Keratinocyte (primary cell): Measurements from ENCODE around the gene CYFIP1. TPM values are rescaled to one million over a fixed set of nuclear protein-coding genes. Genes with fewer than 3 reads are reported as not detected.

Experiments
- DNase-seq: peaks from one replicate; pipeline ENCODE4 v3.0.0-alpha.2; 2011; ENCODE audit warnings: low read depth, missing footprints, low spot score
- FAIRE-seq: peaks from 2 replicates; lab custom pipeline; 2011; peaks lifted over from hg19 to GRCh38; lab: Jason Lieb, UNC
- H2AFZ ChIP-seq: 2 replicates; pipeline ENCODE4 v1.6.0; 2012; ENCODE audit warnings: low read length, control low read depth, inconsistent platforms; ENCODE audit not compliant: control insufficient read depth
- H3K27ac ChIP-seq: 2 replicates; pipeline ENCODE4 v1.5.1; 2011; ENCODE audit warnings: low read length; ENCODE audit not compliant: control insufficient read depth, insufficient read depth
- H3K27me3 ChIP-seq: 3 replicates; pipeline ENCODE4 v1.6.0; 2011; ENCODE audit warnings: low read length; ENCODE audit not compliant: control insufficient read depth, insufficient read depth; ENCODE audit errors: extremely low read depth
- H3K36me3 ChIP-seq, 2 experiments: 2 replicates in 1 of 2; 3 replicates in 1 of 2; pipeline ENCODE4 v1.5.1; 2011; ENCODE audit warnings: low read length in 2 of 2, mild to moderate bottlenecking in 1 of 2; ENCODE audit not compliant: control insufficient read depth in 2 of 2, insufficient read depth in 2 of 2; ENCODE audit errors: extremely low read depth in 1 of 2
- H3K4me1 ChIP-seq: 3 replicates; pipeline ENCODE4 v1.5.1; 2011; ENCODE audit warnings: low read length; ENCODE audit not compliant: control insufficient read depth, insufficient read depth; ENCODE audit errors: extremely low read depth
- H3K4me2 ChIP-seq: 3 replicates; pipeline ENCODE4 v1.6.0; 2011; ENCODE audit warnings: low read depth, low read length; ENCODE audit not compliant: control insufficient read depth, insufficient read depth; ENCODE audit errors: extremely low read depth
- H3K4me3 ChIP-seq, 3 experiments: fragments of 200-600 bp in 1 of 3; sonication (generic) in 1 of 3; 2 replicates in 2 of 3; 3 replicates in 1 of 3; pipeline ENCODE4 v1.5.1; 2011 to 2016; ENCODE audit warnings: low read length in 3 of 3, mild to moderate bottlenecking in 3 of 3, control low read depth in 2 of 3, inconsistent platforms in 1 of 3, low read depth in 1 of 3, mixed read lengths in 1 of 3, mixed run types in 1 of 3, moderate library complexity in 1 of 3; ENCODE audit not compliant: control insufficient read depth in 2 of 3, insufficient read depth in 2 of 3; ENCODE audit errors: extremely low read depth in 1 of 3
- H3K79me2 ChIP-seq: 2 replicates; pipeline ENCODE4 v1.6.0; 2012; ENCODE audit warnings: low read length; ENCODE audit not compliant: control insufficient read depth, insufficient read depth
- H3K9ac ChIP-seq: 3 replicates; pipeline ENCODE4 v1.6.0; 2011; ENCODE audit warnings: low read length; ENCODE audit not compliant: control insufficient read depth, insufficient read depth; ENCODE audit errors: extremely low read depth
- H3K9me1 ChIP-seq: 3 replicates; pipeline ENCODE4 v1.6.0; 2011; ENCODE audit warnings: low read length; ENCODE audit not compliant: control insufficient read depth, insufficient read depth; ENCODE audit errors: extremely low read depth
- H3K9me3 ChIP-seq: 2 replicates; pipeline ENCODE4 v1.5.1; 2012; ENCODE audit warnings: low read depth, low read length; ENCODE audit not compliant: control insufficient read depth
- H4K20me1 ChIP-seq: 3 replicates; pipeline ENCODE4 v1.6.0; 2011; ENCODE audit warnings: low read length; ENCODE audit not compliant: control insufficient read depth, insufficient read depth; ENCODE audit errors: extremely low read depth
- CTCF ChIP-seq, 3 experiments: IDR thresholded peaks in 1 of 3; conservative IDR thresholded peaks in 1 of 3; optimal IDR thresholded peaks in 1 of 3; 2 replicates in 2 of 3; 3 replicates in 1 of 3; pipeline versions ENCODE3 to v1.5.1; 2011; ENCODE audit warnings: low read length in 3 of 3, mild to moderate bottlenecking in 3 of 3, moderate library complexity in 2 of 3, control low read depth in 1 of 3, inconsistent platforms in 1 of 3; ENCODE audit not compliant: insufficient read depth in 2 of 3; ENCODE audit errors: extremely low read depth in 1 of 3
- EZH2 ChIP-seq: IDR thresholded peaks from one replicate; pipeline ENCODE4 v1.6.1; 2012; ENCODE audit warnings: inconsistent platforms, mild to moderate bottlenecking, low read length, moderate library complexity
- dilution Hi-C: fragments of 300-500 bp; cut with MboI; formaldehyde crosslinking; loops from one replicate; pipeline ENCODE4 v1.7.0; 2020; ENCODE audit warnings: low sequenced_read_pairs; ENCODE audit not compliant: extremely low pct_ligation_motif_present
- polyA plus RNA-seq, 5 experiments: library from polyadenylated mRNA; depleted of rRNA in 3 of 5; stranded (reverse) in 3 of 5; stranded (forward) in 1 of 5; unstranded in 1 of 5; fragments of >200 nt; gene quantifications; 1 replicate in 1 of 5; 2 replicates in 3 of 5; 3 replicates in 1 of 5; pipeline versions ENCODE4 v1.2.1 to v1.2.3, GENCODE V29; 2011 to 2012; ENCODE audit warnings: missing spikeins in 2 of 5, low read depth in 1 of 5, low replicate concordance in 1 of 5

The CYFIP1 gene
- polyA plus RNA-seq, 1 donor (not counting 4 experiments of a cell fraction or from before 2014, with no cell fraction given) = 72.3 TPM

DNA sequence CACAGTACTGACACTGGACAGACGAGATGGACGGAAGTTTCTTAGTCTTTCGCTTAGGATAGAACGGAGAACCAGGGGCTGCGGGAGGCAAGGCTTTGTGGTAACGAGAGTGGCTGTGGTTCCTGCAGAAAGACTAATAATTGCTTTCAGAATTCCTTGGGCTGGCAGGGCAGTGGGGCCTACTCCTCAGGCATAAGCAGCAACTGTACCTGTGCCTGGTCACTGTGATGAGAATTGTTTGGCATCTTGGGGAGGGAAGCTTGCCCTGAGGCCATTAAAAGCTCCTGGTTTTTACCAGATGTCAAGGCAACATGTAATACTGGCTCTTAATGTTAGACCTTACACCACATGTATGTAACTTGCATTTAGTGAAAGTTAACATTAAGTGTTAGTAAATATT, 134.1 kb downstream of the CYFIP1 start:
- Histone ChIP-seq H3K9ac (no peak overlapping the region), H3K9me3 (no peaks in the 10 kb centered on the region), H3K4me1 (no peaks in the 10 kb centered on the region), H3K27ac (no peak overlapping the region), H3K27me3 (no peaks in the 10 kb centered on the region), H3K4me2 (no peak overlapping the region), H4K20me1 (peaks cover 8% of the 10 kb centered on the region), H3K4me3 (no peak overlapping the region), H3K9me1 (no peaks in the 10 kb centered on the region), H2AFZ (no peak overlapping the region), H3K79me2 (peaks cover 86% of the 10 kb centered on the region), H3K36me3 (peaks cover 16% of the 10 kb centered on the region in 2 experiments)
- DNase-seq (no peak), FAIRE-seq (no peak)
- TF ChIP-seq EZH2 = no peak
- no peak for TF ChIP-seq CTCF (optimal IDR thresholded peaks at IDR 0.05 in 1 of 3, IDR thresholded peaks at IDR 0.05 in 1 of 3, conservative IDR thresholded peaks at IDR 0.05 in 1 of 3; ENCODE audit: extremely low read depth in 1 of 3, insufficient read depth in 2 of 3, low read length in 3 of 3)
- dilution Hi-C loops = no loop called here

GRCh38 chr15:22845289-22845900, 134.8 kb downstream of the CYFIP1 start:
- dilution Hi-C loops = no loop called here
- no peaks in the 10 kb centered on the region for H3K27me3 ChIP-seq
- H4K20me1 ChIP-seq = peaks cover 8% of the 10 kb centered on the region
- no peak overlapping the region for H2AFZ ChIP-seq
- peaks cover 87% of the 10 kb centered on the region for H3K79me2 ChIP-seq
- H3K9me1 ChIP-seq = no peaks in the 10 kb centered on the region
- no peak for TF ChIP-seq CTCF (optimal IDR thresholded peaks at IDR 0.05 in 1 of 3, IDR thresholded peaks at IDR 0.05 in 1 of 3, conservative IDR thresholded peaks at IDR 0.05 in 1 of 3; ENCODE audit: extremely low read depth in 1 of 3, insufficient read depth in 2 of 3, low read length in 3 of 3)
- TF ChIP-seq EZH2 = no peak
- no peak overlapping the region for H3K4me2 ChIP-seq
- no peak overlapping the region for H3K9ac ChIP-seq
- H3K9me3 ChIP-seq = no peaks in the 10 kb centered on the region
- FAIRE-seq = no peak
- DNase-seq = no peak
- peaks cover 14 to 15% of the 10 kb centered on the region in 2 experiments for H3K36me3 ChIP-seq
- H3K4me1 ChIP-seq = peaks cover 2% of the 10 kb centered on the region
- H3K27ac ChIP-seq = no peak overlapping the region
- no peak overlapping the region for H3K4me3 ChIP-seq
